PFSK-1 (cell line): Measurements from ENCODE around the gene CFAP74.

Source experiments
- FOXP2 ChIP-seq: optimal IDR thresholded peaks from 2 replicates; pipeline ENCODE3; 2011; ENCODE audit warnings: borderline replicate concordance, control low read depth, inconsistent platforms; ENCODE audit not compliant: insufficient read depth; ENCODE audit errors: extremely low read length, extremely low read depth
- POLR2AphosphoS5 ChIP-seq: IDR thresholded peaks from 2 replicates; pipeline ENCODE4 v1.6.1; 2012; ENCODE audit warnings: low read depth, mild to moderate bottlenecking, control low read depth, low read length, moderate library complexity
- REST ChIP-seq, 2 experiments: IDR thresholded peaks; 2 replicates each; pipeline versions ENCODE4 v1.6.1 to v1.8.0; 2011 to 2012; ENCODE audit warnings: low read depth in 2 of 2, low read length in 2 of 2, control low read depth in 1 of 2, inconsistent platforms in 1 of 2, mild to moderate bottlenecking in 1 of 2, moderate library complexity in 1 of 2; ENCODE audit not compliant: insufficient read depth in 1 of 2
- SIN3A ChIP-seq: IDR thresholded peaks from 2 replicates; pipeline ENCODE4 v1.6.1; 2012; ENCODE audit warnings: mild to moderate bottlenecking, low read length, moderate library complexity, borderline replicate concordance; ENCODE audit not compliant: insufficient read depth
- TAF1 ChIP-seq: IDR thresholded peaks from 2 replicates; pipeline ENCODE4 v1.6.1; 2012; ENCODE audit warnings: low read length, control low read depth, borderline replicate concordance; ENCODE audit not compliant: insufficient read depth

Gene CFAP74

GRCh38 chr1:1972976-1973715 lies 30.4 kb downstream of the CFAP74 start:
- TF ChIP-seq FOXP2 (no peak), REST (IDR thresholded peaks at IDR 0.05; ENCODE audit: insufficient read depth in 1 of 2, low read depth in 2 of 2, low read length in 2 of 2) (no peak), TAF1 (no peak), SIN3A (no peak), POLR2AphosphoS5 (no peak)

GRCh38 chr1:1971688-1972087 lies 31.9 kb downstream of the CFAP74 start:
- TF ChIP-seq FOXP2 (no peak), POLR2AphosphoS5 (no peak), SIN3A (no peak), TAF1 (no peak), REST (IDR thresholded peaks at IDR 0.05; ENCODE audit: insufficient read depth in 1 of 2, low read depth in 2 of 2, low read length in 2 of 2) (no peak)

- TF ChIP-seq FOXP2 (no peak), TAF1 (no peak), REST (IDR thresholded peaks at IDR 0.05; ENCODE audit: insufficient read depth in 1 of 2, low read depth in 2 of 2, low read length in 2 of 2) (no peak)
These were observed 32.6 kb downstream of the CFAP74 start for GRCh38 chr1:1971017-1971416.

- no peak for TF ChIP-seq REST (IDR thresholded peaks at IDR 0.05; ENCODE audit: insufficient read depth in 1 of 2, low read depth in 2 of 2, low read length in 2 of 2)
- no peak for TF ChIP-seq FOXP2
- TF ChIP-seq TAF1, result no peak
- TF ChIP-seq POLR2AphosphoS5, result no peak
- TF ChIP-seq SIN3A, result no peak
These were observed 33.5 kb downstream of the CFAP74 start for GRCh38 chr1:1969953-1970716.
